Fibroblast of lung (primary cell): ENCODE results near the gene KLHL14. TPM values are rescaled to one million over a fixed set of nuclear protein-coding genes. Genes with fewer than 3 reads are reported as not detected.

Experiments
- DNase-seq, 2 donors: peaks; one replicate each; pipeline versions ENCODE4 v3.0.0 to v3.0.0-alpha.2; 2010; ENCODE audit warnings: low read depth in 2 of 2
- H2AFZ ChIP-seq: 2 replicates; pipeline ENCODE4 v1.5.1; 2012; ENCODE audit warnings: low read length, control low read depth, inconsistent platforms
- H3K27ac ChIP-seq: 2 replicates; pipeline ENCODE4 v1.5.1; 2011; ENCODE audit warnings: low read length, control low read depth; ENCODE audit not compliant: insufficient read depth
- H3K27me3 ChIP-seq: 2 replicates; pipeline ENCODE4 v1.5.1; 2011; ENCODE audit warnings: mild to moderate bottlenecking, low read length; ENCODE audit not compliant: control insufficient read depth, insufficient read depth
- H3K36me3 ChIP-seq: 2 replicates; pipeline ENCODE4 v1.5.1; 2011; ENCODE audit warnings: low read length; ENCODE audit not compliant: control insufficient read depth, insufficient read depth
- H3K4me1 ChIP-seq: 2 replicates; pipeline ENCODE4 v1.5.1; 2011; ENCODE audit warnings: low read length; ENCODE audit not compliant: control insufficient read depth, insufficient read depth; ENCODE audit errors: extremely low read depth
- H3K4me2 ChIP-seq: 2 replicates; pipeline ENCODE4 v1.5.1; 2011; ENCODE audit warnings: low read length, control low read depth; ENCODE audit not compliant: insufficient read depth; ENCODE audit errors: extremely low read depth
- H3K4me3 ChIP-seq, 4 experiments: fragments of 200-600 bp in 1 of 4; sonication (generic) in 1 of 4; replicated peaks in 1 of 4; 2 replicates each; pipeline ENCODE4 v1.5.1; 2011 to 2016; ENCODE audit warnings: low read length in 4 of 4, low read depth in 3 of 4, mild to moderate bottlenecking in 3 of 4, control low read depth in 2 of 4, inconsistent platforms in 1 of 4, mixed read lengths in 1 of 4; ENCODE audit not compliant: insufficient read depth in 1 of 4; ENCODE audit errors: control extremely low read depth in 1 of 4
- H3K79me2 ChIP-seq: 2 replicates; pipeline ENCODE4 v1.5.1; 2012; ENCODE audit warnings: mild to moderate bottlenecking, low read length, inconsistent platforms; ENCODE audit not compliant: control insufficient read depth, insufficient read depth
- H3K9ac ChIP-seq: 2 replicates; pipeline ENCODE4 v1.5.1; 2011; ENCODE audit warnings: mild to moderate bottlenecking, low read length, control low read depth; ENCODE audit not compliant: insufficient read depth
- H3K9me3 ChIP-seq: 2 replicates; pipeline ENCODE4 v1.5.1; 2012; ENCODE audit warnings: low read depth, low read length; ENCODE audit not compliant: control insufficient read depth, insufficient read depth
- H4K20me1 ChIP-seq: 2 replicates; pipeline ENCODE4 v1.5.1; 2011; ENCODE audit warnings: low read length; ENCODE audit not compliant: control insufficient read depth, insufficient read depth; ENCODE audit errors: extremely low read depth
- EZH2 ChIP-seq: IDR thresholded peaks from 2 replicates; pipeline ENCODE4 v1.5.1; 2012; ENCODE audit warnings: low read length, control low read depth, mild to moderate bottlenecking; ENCODE audit errors: missing control alignments
- polyA plus RNA-seq, 2 donors: library from polyadenylated mRNA; depleted of rRNA in 1 of 2; stranded (reverse) in 1 of 2; unstranded in 1 of 2; fragments of >200 nt; gene quantifications; 2 replicates each; pipeline ENCODE4 v1.2.1, GENCODE V29; 2011 to 2012; ENCODE audit warnings: missing spikeins in 1 of 2
- total RNA-seq: library from RNA; depleted of rRNA; stranded (reverse); fragments of >200 nt; gene quantifications from 2 replicates; pipeline ENCODE4 v1.2.1, GENCODE V29; 2014
- TF ChIP-seq, protein P1 (sequence below), 2 donors: IDR thresholded peaks in 1 of 2; conservative IDR thresholded peaks in 1 of 2; 1 replicate in 1 of 2; 2 replicates in 1 of 2; pipeline ENCODE4 v1.5.1; 2011 to 2012; ENCODE audit warnings: low read length in 2 of 2, control low read depth in 1 of 2, inconsistent platforms in 1 of 2, low read depth in 1 of 2, mild to moderate bottlenecking in 1 of 2

KLHL14 gene
- total and polyA plus RNA-seq, 2 donors (not counting 1 experiment from before 2014, with no cell fraction given), result not detected

DNA sequence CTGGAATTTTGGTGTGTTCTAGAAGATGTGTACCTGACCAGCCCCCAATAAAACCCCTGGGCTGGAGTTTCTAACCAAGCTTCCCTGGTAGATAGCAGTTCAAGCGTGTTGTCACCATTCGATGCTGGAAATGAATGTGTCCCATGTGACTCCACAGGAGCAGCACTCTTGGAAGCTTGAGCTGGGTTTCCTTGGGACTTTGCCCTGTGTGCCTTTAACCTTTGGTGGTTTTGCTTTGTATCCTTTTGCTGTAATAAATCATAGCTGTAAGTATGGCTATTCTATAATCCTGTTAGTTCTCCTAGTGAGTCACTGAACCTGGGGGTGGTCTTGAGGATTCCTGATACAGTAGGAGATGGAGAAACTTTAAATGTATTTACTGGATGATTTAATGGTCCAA lies 65.2 kb downstream of the KLHL14 start:
- no peaks in the 10 kb centered on the region for H3K9me3 ChIP-seq
- no peak overlapping the region for H2AFZ ChIP-seq
- H3K9ac ChIP-seq, result no peak overlapping the region
- no peak overlapping the region for H3K4me2 ChIP-seq
- no peak overlapping the region for H3K27ac ChIP-seq
- no peaks in the 10 kb centered on the region for H3K27me3 ChIP-seq
- no peak overlapping the region for H3K4me3 ChIP-seq
- no peaks in the 10 kb centered on the region for H3K79me2 ChIP-seq
- peak in 1 of 2 donors; percentile 56 for DNase-seq
- no peaks in the 10 kb centered on the region for H4K20me1 ChIP-seq
- H3K4me1 ChIP-seq, result no peaks in the 10 kb centered on the region
- TF ChIP-seq, protein P1, sequence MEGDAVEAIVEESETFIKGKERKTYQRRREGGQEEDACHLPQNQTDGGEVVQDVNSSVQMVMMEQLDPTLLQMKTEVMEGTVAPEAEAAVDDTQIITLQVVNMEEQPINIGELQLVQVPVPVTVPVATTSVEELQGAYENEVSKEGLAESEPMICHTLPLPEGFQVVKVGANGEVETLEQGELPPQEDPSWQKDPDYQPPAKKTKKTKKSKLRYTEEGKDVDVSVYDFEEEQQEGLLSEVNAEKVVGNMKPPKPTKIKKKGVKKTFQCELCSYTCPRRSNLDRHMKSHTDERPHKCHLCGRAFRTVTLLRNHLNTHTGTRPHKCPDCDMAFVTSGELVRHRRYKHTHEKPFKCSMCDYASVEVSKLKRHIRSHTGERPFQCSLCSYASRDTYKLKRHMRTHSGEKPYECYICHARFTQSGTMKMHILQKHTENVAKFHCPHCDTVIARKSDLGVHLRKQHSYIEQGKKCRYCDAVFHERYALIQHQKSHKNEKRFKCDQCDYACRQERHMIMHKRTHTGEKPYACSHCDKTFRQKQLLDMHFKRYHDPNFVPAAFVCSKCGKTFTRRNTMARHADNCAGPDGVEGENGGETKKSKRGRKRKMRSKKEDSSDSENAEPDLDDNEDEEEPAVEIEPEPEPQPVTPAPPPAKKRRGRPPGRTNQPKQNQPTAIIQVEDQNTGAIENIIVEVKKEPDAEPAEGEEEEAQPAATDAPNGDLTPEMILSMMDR (conservative IDR thresholded peaks at IDR 0.05 in 1 of 2, IDR thresholded peaks at IDR 0.05 in 1 of 2; ENCODE audit: low read depth in 1 of 2, low read length in 2 of 2), result no peak
- TF ChIP-seq EZH2, result no peak
- H3K36me3 ChIP-seq, result no peaks in the 10 kb centered on the region

GRCh38 chr18:32707147-32707546 lies 65.7 kb downstream of the KLHL14 start:
- Histone ChIP-seq H3K4me2 (no peak overlapping the region), H3K27ac (no peak overlapping the region), H3K4me3 (no peak overlapping the region), H2AFZ (no peak overlapping the region), H3K27me3 (no peaks in the 10 kb centered on the region), H3K9me3 (no peaks in the 10 kb centered on the region), H3K36me3 (no peaks in the 10 kb centered on the region), H3K79me2 (no peaks in the 10 kb centered on the region), H3K9ac (no peak overlapping the region), H3K4me1 (no peaks in the 10 kb centered on the region), H4K20me1 (no peaks in the 10 kb centered on the region)
- no peak for DNase-seq
- TF ChIP-seq, protein P1 (conservative IDR thresholded peaks at IDR 0.05 in 1 of 2, IDR thresholded peaks at IDR 0.05 in 1 of 2; ENCODE audit: low read depth in 1 of 2, low read length in 2 of 2), result no peak
- no peak for TF ChIP-seq EZH2

DNA sequence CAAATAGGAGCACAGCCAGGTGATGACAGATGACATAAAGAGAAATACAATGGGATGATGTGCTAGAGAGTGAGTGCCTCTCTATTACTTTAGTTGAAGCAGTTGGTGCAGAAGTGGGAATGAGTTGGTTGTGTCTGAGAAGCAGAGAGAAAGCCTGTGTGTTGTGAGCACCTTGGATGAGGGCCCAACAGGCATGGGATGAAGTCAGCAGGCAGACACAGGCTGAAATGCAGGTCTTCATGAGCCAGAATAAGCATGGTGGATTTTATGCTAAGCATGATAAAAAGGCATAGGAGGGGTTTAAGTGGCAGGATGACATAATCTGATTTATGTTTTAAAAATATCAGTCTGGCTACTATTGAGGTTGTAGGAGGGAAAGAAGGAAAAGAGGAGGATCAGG lies 71.5 kb downstream of the KLHL14 start:
- H4K20me1 ChIP-seq, result no peaks in the 10 kb centered on the region

More for the DNA sequence above, 71.5 kb downstream of the KLHL14 start:
- H3K9me3 ChIP-seq, result no peaks in the 10 kb centered on the region
- no peaks in the 10 kb centered on the region for H3K79me2 ChIP-seq
- H2AFZ ChIP-seq, result no peak overlapping the region
- TF ChIP-seq, protein P1 (conservative IDR thresholded peaks at IDR 0.05 in 1 of 2, IDR thresholded peaks at IDR 0.05 in 1 of 2; ENCODE audit: low read depth in 1 of 2, low read length in 2 of 2), result no peak
- TF ChIP-seq EZH2, result no peak
- H3K27ac ChIP-seq, result no peak overlapping the region
- H3K4me3 ChIP-seq, result no peak overlapping the region
- peak in 1 of 2 donors; percentile 5 for DNase-seq
- H3K9ac ChIP-seq, result no peak overlapping the region
- H3K27me3 ChIP-seq, result no peaks in the 10 kb centered on the region
- H3K4me2 ChIP-seq, result no peak overlapping the region
- no peaks in the 10 kb centered on the region for H3K4me1 ChIP-seq
- no peaks in the 10 kb centered on the region for H3K36me3 ChIP-seq
